ENCODE measurements around the gene NMUR1.
A peak's percentile ranks its signal among the peaks of the same experiment; 100 is the strongest.

The NMUR1 gene

GRCh38 chr2:231502596-231502995 is 27.6 kb downstream of the NMUR1 start:
- no peak overlapping the region for H3K4me3 ChIP-seq (ENCODE audit: low read depth, low read length)
- TF ChIP-seq CTCF (IDR thresholded peaks at IDR 0.05; ENCODE audit: low read depth, low read length, missing control alignments) = no peak
- no peak for DNase-seq (ENCODE audit: low read depth)

GRCh38 chr2:231497651-231498050 is 32.6 kb downstream of the NMUR1 start:
- no peak for TF ChIP-seq CTCF (IDR thresholded peaks at IDR 0.05; ENCODE audit: low read depth, low read length, missing control alignments)
- no peak for DNase-seq (ENCODE audit: low read depth)
- no peak overlapping the region for H3K4me3 ChIP-seq (ENCODE audit: low read depth, low read length)

- no peak overlapping the region for H3K4me3 ChIP-seq (ENCODE audit: low read depth, low read length)
- no peak for DNase-seq (ENCODE audit: low read depth)
- TF ChIP-seq CTCF (IDR thresholded peaks at IDR 0.05; ENCODE audit: low read depth, low read length, missing control alignments) = no peak
Observed at GRCh38 chr2:231494669-231495068, 35.6 kb downstream of the NMUR1 start.

GRCh38 chr2:231490801-231491200 is 39.4 kb downstream of the NMUR1 start:
- no peak for DNase-seq (ENCODE audit: low read depth)
- no peak for TF ChIP-seq CTCF (IDR thresholded peaks at IDR 0.05; ENCODE audit: low read depth, low read length, missing control alignments)
- no peak overlapping the region for H3K4me3 ChIP-seq (ENCODE audit: low read depth, low read length)

- TF ChIP-seq CTCF (IDR thresholded peaks at IDR 0.05; ENCODE audit: low read depth, low read length, missing control alignments) = peak; percentile 62
- no peak overlapping the region for H3K4me3 ChIP-seq (ENCODE audit: low read depth, low read length)
- no peak for DNase-seq (ENCODE audit: low read depth)
Observed at GRCh38 chr2:231489990-231490389, 40.3 kb downstream of the NMUR1 start.

- H3K4me3 ChIP-seq (ENCODE audit: low read depth, low read length) = no peak overlapping the region
- DNase-seq (ENCODE audit: low read depth) = no peak
- TF ChIP-seq CTCF (IDR thresholded peaks at IDR 0.05; ENCODE audit: low read depth, low read length, missing control alignments) = no peak
Observed at GRCh38 chr2:231488331-231488730, 41.9 kb downstream of the NMUR1 start.

- H3K4me3 ChIP-seq (ENCODE audit: low read depth, low read length) = no peak overlapping the region
- DNase-seq (ENCODE audit: low read depth) = no peak
- TF ChIP-seq CTCF (IDR thresholded peaks at IDR 0.05; ENCODE audit: low read depth, low read length, missing control alignments) = no peak
Observed at GRCh38 chr2:231486851-231487596, 43.2 kb downstream of the NMUR1 start.
